GM10248 (cell line): ENCODE results near the gene PIK3C2G.

Experiments used
- CTCF ChIA-PET: fragments of 300-600 bp; sonication (Branson Sonifier 250); formaldehyde crosslinking; extraction: SDS; loops from one replicate; lab custom pipeline; 2021; ENCODE audit warnings: antibody characterized with exemption; lab: Yijun Ruan, JAX
- POLR2A ChIA-PET: fragments of 350-650 bp; sonication (Branson Sonifier 250); formaldehyde crosslinking; extraction: SDS; loops from one replicate; lab custom pipeline; 2020; ENCODE audit warnings: antibody characterized with exemption; lab: Yijun Ruan, JAX
- DNase-seq: peaks from one replicate; pipeline ENCODE4 v3.0.0; 2012; ENCODE audit errors: extremely low spot score
- CTCF ChIP-seq: IDR thresholded peaks from 2 replicates; pipeline ENCODE4 v1.5.1; 2012; ENCODE audit warnings: mild to moderate bottlenecking, low read depth; ENCODE audit errors: extremely low read depth, missing control alignments, control extremely low read depth

PIK3C2G gene

GRCh38 chr12:18383203-18383602 lies 121.9 kb downstream of the PIK3C2G start:
- TF ChIP-seq CTCF, result no peak
- ChIA-PET CTCF (no interaction called here), POLR2A (no interaction called here)
- no peak for DNase-seq

GRCh38 chr12:18387706-18388105 lies 126.4 kb downstream of the PIK3C2G start:
- CTCF ChIA-PET, result no interaction called here
- POLR2A ChIA-PET, result no interaction called here
- no peak for TF ChIP-seq CTCF
- no peak for DNase-seq

- no peak for TF ChIP-seq CTCF
- ChIA-PET POLR2A (no interaction called here), CTCF (interaction anchor here (1.6 to 1.7 kb wide), 2 partner anchors 11 to 14 kb away, joined by 4 read pairs; no protein-coding TSS in a partner anchor)
- DNase-seq, result no peak
Measured at GRCh38 chr12:18389820-18390219, 128.5 kb downstream of the PIK3C2G start.

- ChIA-PET CTCF (interaction anchor here (1.6 kb wide), 1 partner anchor 10 kb away, joined by 4 read pairs; no protein-coding TSS in a partner anchor), POLR2A (no interaction called here)
- TF ChIP-seq CTCF, result no peak
- DNase-seq, result no peak
Measured at GRCh38 chr12:18391151-18391550, 129.8 kb downstream of the PIK3C2G start.

GRCh38 chr12:18394742-18395141 lies 133.4 kb downstream of the PIK3C2G start:
- POLR2A ChIA-PET, result no interaction called here

GRCh38 chr12:18400186-18400585 lies 138.9 kb downstream of the PIK3C2G start:
- ChIA-PET CTCF (interaction anchor here (1.1 to 1.3 kb wide), 2 partner anchors 10 to 15 kb away, joined by 3 to 4 read pairs; no protein-coding TSS in a partner anchor), POLR2A (no interaction called here)
- no peak for TF ChIP-seq CTCF
- DNase-seq, result no peak

More at GRCh38 chr12:18394742-18395141, 133.4 kb downstream of the PIK3C2G start:
- DNase-seq, result no peak
- CTCF ChIA-PET, result no interaction called here
- TF ChIP-seq CTCF, result no peak
